Subcutaneous adipose tissue (tissue), 4 donors: ENCODE results near the gene C6orf62. TPM values are rescaled to one million over a fixed set of nuclear protein-coding genes. Genes with fewer than 3 reads are reported as not detected.

Experiments
- total RNA-seq, 4 donors: library from RNA; depleted of rRNA; stranded (reverse); fragments of >200 nt; gene quantifications; one replicate each; pipeline ENCODE4 v1.1.0, GENCODE V29; 2016
- TF ChIP-seq, protein P1 (sequence below): fragments of 450-650 bp; IDR thresholded peaks from one replicate; pipeline ENCODE4 v1.5.1; 2016; ENCODE audit warnings: low read depth, mild to moderate bottlenecking, control low read depth, antibody characterized with exemption, moderate library complexity

Gene C6orf62
- total RNA-seq, 4 donors from 2014 or later = 70.1 to 126 (median 90.8) TPM

DNA sequence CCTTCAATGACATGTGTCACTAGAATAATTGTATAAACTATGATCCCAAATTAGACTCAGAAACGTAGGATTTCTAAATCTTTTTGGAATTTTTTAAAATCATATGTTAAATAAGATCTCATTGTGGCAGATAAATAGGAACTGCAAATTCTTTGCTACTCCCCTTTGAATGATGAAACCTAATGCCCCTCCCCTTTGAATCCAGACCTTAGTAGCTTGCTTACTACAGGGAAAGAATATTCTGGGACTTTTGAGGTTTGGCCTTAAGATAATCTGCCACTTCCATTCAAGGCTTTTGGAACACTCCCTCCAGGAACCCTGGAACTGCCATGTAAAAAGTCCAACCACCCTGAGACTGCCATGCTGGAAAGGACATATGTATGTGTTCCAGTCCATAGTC is 59.4 kb downstream of the C6orf62 start:
- TF ChIP-seq, protein P1, sequence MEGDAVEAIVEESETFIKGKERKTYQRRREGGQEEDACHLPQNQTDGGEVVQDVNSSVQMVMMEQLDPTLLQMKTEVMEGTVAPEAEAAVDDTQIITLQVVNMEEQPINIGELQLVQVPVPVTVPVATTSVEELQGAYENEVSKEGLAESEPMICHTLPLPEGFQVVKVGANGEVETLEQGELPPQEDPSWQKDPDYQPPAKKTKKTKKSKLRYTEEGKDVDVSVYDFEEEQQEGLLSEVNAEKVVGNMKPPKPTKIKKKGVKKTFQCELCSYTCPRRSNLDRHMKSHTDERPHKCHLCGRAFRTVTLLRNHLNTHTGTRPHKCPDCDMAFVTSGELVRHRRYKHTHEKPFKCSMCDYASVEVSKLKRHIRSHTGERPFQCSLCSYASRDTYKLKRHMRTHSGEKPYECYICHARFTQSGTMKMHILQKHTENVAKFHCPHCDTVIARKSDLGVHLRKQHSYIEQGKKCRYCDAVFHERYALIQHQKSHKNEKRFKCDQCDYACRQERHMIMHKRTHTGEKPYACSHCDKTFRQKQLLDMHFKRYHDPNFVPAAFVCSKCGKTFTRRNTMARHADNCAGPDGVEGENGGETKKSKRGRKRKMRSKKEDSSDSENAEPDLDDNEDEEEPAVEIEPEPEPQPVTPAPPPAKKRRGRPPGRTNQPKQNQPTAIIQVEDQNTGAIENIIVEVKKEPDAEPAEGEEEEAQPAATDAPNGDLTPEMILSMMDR = no peak

DNA sequence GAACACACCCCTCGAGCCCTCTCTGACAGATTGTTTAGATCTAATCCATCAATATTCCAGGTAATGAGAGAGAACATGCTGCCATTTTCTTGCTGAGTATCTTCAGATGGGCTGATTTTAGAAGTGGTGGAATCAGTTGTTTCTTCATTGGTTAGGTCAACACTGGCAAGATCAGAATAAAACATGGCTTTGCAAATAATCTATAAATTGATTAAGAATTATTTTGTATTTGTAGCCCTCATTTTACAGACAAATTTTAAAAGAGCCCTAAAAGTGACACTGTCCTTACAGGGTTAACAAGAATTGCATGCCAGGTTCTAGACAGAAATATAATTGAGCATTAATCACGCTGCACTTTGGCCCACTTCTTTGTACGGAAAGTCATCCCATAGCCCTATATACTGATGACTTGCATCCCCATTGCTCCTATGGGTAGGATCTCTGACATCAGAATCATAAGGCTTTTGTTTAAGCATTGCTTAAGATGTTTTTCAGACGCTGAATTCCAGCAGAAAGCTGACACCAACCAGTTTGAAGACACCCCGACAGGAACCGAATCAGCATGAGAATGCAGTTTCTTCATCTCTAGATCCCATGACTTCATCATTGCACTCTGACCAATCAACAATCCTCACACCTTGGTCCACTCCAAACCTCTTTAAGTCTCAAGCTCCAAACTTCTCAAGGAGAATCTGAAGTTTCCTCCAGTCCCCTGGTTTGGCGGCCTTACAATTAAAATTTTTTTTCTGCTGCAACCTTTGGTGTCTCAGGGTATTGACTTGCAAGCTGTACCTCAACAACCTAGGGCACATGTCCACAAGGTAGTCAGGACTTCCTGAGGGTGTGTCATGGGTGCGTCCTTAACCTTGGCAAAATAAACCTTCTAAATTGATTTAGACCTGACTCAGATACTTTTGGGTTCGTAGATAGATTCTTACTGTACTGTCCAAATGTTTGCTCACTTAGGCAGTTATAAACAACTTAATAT is 60.1 kb downstream of the C6orf62 start:
- TF ChIP-seq, protein P1 = no peak

DNA sequence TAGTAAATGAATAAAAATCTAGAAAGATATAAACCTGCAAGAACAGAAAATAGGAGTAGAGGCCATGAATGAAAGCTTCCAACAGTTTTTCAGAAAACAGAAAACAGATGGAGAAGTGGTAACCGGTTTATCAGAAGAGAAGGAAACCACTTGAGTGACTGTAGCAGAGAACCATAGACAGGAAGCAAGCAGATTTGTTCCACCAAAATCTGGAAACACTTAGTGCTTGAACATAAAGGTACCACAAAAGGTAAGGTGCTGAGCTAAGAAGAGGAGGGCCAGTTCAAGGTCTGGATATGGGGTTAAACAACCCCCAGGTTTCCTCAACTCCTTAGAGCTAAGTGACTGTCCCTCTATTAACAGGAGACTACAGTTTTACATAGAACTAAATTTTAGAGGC is 63.7 kb downstream of the C6orf62 start:
- TF ChIP-seq, protein P1 = no peak

Other genes starting within 250 kb of the C6orf62 start
- gene GPLD1, start 229.6 kb downstream of the C6orf62 start, total RNA-seq = 10 to 100 TPM in 2 of 4 donors, 1 to 10 TPM in 2; 5.9 to 18.1 (median 13.0) TPM
- gene ALDH5A1, start 224.2 kb downstream of the C6orf62 start, total RNA-seq = 10 to 100 TPM in 1 of 4 donors, 1 to 10 TPM in 3; 4.4 to 13.4 (median 7.1) TPM
- gene KIAA0319, start 73.0 kb downstream of the C6orf62 start, total RNA-seq = under 1 TPM in 1 of 4 donors, not detected in 3; 0.17 TPM
- 10 to 100 TPM; 45.7 to 73.1 (median 49.5) TPM for gene TDP2, start 52.3 kb downstream of the C6orf62 start, total RNA-seq
- gene ACOT13, start 52.1 kb downstream of the C6orf62 start, total RNA-seq = 10 to 100 TPM in 3 of 4 donors, 1 to 10 TPM in 1; 8.3 to 12.9 (median 10.8) TPM
- 10 to 100 TPM in 3 of 4 donors, 1 to 10 TPM in 1; 4.5 to 13.4 (median 10.3) TPM for gene GMNN, start 55.8 kb upstream of the C6orf62 start, total RNA-seq
- gene ARMH2, start 79.8 kb upstream of the C6orf62 start, total RNA-seq = not detected
- 10 to 100 TPM in 2 of 4 donors, 1 to 10 TPM in 2; 7.9 to 36.1 (median 9.2) TPM for gene RIPOR2, start 216.8 kb upstream of the C6orf62 start, total RNA-seq